Glutamatergic neuron (in vitro differentiated cells): ENCODE data around the gene XPO5. TPM values are rescaled to one million over a fixed set of nuclear protein-coding genes. Genes with fewer than 3 reads are reported as not detected.

Experiments
- DNase-seq: peaks from one replicate; pipeline ENCODE4 v3.0.0; 2022
- H3K27ac Mint-ChIP-seq: one replicate; pipeline ENCODE4 v1.8.0; 2020; ENCODE audit warnings: mild to moderate bottlenecking, mixed read lengths, inconsistent platforms; ENCODE audit not compliant: unreplicated experiment
- H3K27me3 Mint-ChIP-seq: one replicate; pipeline ENCODE4 v1.8.0; 2020; ENCODE audit warnings: mild to moderate bottlenecking, moderate library complexity, mixed read lengths, inconsistent platforms; ENCODE audit not compliant: unreplicated experiment
- H3K36me3 Mint-ChIP-seq: one replicate; pipeline ENCODE4 v1.8.0; 2020; ENCODE audit warnings: mild to moderate bottlenecking, mixed read lengths, inconsistent platforms; ENCODE audit not compliant: unreplicated experiment
- H3K4me1 Mint-ChIP-seq: one replicate; pipeline ENCODE4 v1.8.0; 2020; ENCODE audit warnings: mild to moderate bottlenecking, low read depth, mixed read lengths, inconsistent platforms; ENCODE audit not compliant: unreplicated experiment
- H3K4me3 Mint-ChIP-seq: one replicate; pipeline ENCODE4 v1.8.0; 2020; ENCODE audit warnings: mild to moderate bottlenecking, mixed read lengths, inconsistent platforms; ENCODE audit not compliant: unreplicated experiment
- H3K9me3 Mint-ChIP-seq: one replicate; pipeline ENCODE4 v1.8.0; 2020; ENCODE audit warnings: mild to moderate bottlenecking, moderate library complexity, mixed read lengths, inconsistent platforms; ENCODE audit not compliant: unreplicated experiment
- total RNA-seq: library from RNA; stranded (reverse); fragmentation: NEBNext Ultra II Directional; extraction: Animal tissue kit (Norgen Biotek cat#: 25700); gene quantifications from one replicate; pipeline ENCODE4 v1.2.1, GENCODE V29; 2021; ENCODE audit not compliant: unreplicated experiment
- TF ChIP-seq, protein P1 (sequence below): fragments of 200-600 bp; sonication (generic); IDR thresholded peaks from one replicate; pipeline ENCODE4 v1.5.0; 2021; ENCODE audit not compliant: partially characterized antibody, unreplicated experiment

XPO5 gene
- total RNA-seq, 1 donor from 2014 or later, result 52.7 TPM

DNA sequence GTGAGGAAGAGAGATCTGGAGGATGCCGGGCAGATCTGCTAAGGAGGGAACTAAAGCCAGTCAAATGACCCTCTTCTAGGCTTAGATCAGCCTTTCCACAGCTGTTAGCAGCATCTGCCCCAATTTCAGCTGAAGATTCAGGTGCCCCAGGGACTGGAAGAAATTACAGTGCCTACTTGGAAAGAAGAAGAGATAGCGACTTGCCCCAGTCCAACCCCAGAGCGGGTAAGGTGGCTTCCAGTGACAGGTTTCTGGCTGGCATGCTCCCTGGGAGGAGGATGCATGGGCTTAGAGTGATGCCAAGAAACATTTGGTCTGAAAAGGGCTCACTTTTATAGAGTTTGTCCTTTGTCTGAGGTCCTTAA, 97.8 kb downstream of the XPO5 start:
- DNase-seq, result no peak

DNA sequence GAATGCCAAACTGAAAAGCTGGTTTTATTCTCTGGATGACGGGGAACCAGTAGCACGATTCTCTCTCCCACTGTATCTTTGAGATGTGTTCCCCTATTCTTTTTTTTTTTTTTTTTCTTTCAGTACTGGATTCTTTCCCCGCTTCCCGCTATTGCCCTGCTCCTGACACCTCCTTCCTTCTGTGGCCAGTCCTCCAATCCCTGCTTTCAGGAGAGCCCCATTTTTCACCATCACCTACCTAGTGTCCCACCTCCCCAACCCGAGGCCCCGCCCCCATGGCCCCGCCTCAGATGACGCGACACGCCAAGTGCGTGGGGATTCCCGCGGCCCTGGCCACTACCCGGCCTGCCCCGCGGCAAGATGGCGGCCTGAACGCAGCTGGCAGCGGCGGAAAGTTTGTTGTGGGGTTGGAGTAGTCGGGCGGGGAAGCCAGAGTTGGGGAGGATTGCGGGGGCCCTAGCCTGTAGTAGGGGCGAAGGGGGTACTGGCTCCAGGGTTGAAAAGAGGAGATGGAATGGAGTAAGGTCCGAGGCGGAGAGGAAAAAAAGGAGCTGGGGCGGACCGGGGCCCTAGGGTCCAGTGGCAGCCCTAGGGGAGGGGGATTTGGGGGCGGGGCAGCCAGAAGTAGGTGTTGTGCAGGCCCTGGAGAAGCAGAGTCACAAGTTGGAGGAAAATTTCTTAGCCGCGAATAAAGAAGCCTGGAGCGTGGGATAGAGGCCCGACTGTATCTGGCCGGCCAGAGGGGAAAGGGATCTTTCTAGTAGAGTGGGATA, 98.4 kb downstream of the XPO5 start, which contains the start of gene TJAP1:
Gene TJAP1 (plus strand): TSS at position 336 of the 773 bp plus-strand sequence. CDS start 21,432 bp downstream, outside the sequence.
- H3K27ac Mint-ChIP-seq, result peak within 1 kb of the TSS; percentile 69
- H3K4me1 Mint-ChIP-seq, result peaks cover 29% of the 10 kb centered on the region
- H3K9me3 Mint-ChIP-seq, result peaks cover 6% of the 10 kb centered on the region
- TF ChIP-seq, protein P1, sequence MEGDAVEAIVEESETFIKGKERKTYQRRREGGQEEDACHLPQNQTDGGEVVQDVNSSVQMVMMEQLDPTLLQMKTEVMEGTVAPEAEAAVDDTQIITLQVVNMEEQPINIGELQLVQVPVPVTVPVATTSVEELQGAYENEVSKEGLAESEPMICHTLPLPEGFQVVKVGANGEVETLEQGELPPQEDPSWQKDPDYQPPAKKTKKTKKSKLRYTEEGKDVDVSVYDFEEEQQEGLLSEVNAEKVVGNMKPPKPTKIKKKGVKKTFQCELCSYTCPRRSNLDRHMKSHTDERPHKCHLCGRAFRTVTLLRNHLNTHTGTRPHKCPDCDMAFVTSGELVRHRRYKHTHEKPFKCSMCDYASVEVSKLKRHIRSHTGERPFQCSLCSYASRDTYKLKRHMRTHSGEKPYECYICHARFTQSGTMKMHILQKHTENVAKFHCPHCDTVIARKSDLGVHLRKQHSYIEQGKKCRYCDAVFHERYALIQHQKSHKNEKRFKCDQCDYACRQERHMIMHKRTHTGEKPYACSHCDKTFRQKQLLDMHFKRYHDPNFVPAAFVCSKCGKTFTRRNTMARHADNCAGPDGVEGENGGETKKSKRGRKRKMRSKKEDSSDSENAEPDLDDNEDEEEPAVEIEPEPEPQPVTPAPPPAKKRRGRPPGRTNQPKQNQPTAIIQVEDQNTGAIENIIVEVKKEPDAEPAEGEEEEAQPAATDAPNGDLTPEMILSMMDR, result no peak
- H3K36me3 Mint-ChIP-seq, result no peaks in the 10 kb centered on the region
- peak within 1 kb of the TSS; percentile 98 for H3K4me3 Mint-ChIP-seq
- no peaks in the 10 kb centered on the region for H3K27me3 Mint-ChIP-seq
- peak; percentile 97 for DNase-seq

More for the DNA sequence above, 97.8 kb downstream of the XPO5 start:
- Mint-ChIP-seq H3K4me1 (peaks cover 29% of the 10 kb centered on the region), H3K27me3 (no peaks in the 10 kb centered on the region), H3K36me3 (no peaks in the 10 kb centered on the region), H3K27ac (peak overlapping the region; percentile 69), H3K4me3 (peak overlapping the region; percentile 98), H3K9me3 (peaks cover 6% of the 10 kb centered on the region)
- TF ChIP-seq, protein P1, result no peak

DNA sequence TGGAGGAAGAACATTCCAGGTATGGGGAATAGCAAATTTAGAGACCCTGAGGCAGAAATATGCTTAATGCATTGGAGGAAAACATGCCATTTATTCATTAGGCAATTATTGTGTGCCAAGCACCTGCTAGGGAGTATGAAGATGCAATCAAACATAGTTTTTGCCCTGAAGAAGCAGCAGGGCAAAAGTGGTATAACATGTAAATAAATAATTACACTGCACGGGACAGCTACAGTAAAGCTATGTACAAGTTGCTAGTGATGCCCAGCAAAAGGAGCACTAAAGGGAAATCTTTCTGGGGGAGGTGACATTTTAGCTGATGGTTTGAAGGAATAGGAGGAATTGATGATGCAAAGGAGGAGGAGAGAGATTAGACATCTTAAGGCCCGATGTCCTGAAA, 99.1 kb downstream of the XPO5 start:
- Mint-ChIP-seq H3K9me3 (peaks cover 6% of the 10 kb centered on the region), H3K4me1 (peaks cover 26% of the 10 kb centered on the region), H3K27ac (peak overlapping the region; percentile 69), H3K36me3 (no peaks in the 10 kb centered on the region), H3K27me3 (no peaks in the 10 kb centered on the region), H3K4me3 (peak overlapping the region; percentile 98)
- TF ChIP-seq, protein P1, result no peak
- no peak for DNase-seq

DNA sequence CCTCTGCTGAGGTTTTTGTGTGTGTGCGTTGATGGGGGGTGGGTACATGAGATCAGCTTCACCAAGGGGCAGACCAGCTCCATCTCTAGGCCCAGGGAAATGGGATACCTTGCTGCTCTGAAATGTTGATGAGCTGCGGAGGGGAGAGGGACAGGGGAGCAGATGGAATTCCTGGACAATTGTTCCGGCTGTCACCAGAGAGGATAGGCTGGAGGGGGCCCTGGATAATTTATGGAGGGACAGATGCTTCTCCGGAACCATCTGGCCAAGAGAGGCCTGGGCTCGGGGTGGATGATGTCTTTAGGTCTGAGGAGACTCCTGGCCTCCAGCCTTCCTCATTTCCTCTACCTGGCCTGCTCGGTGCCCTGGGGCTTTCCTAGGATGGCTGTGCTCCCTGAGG, 100.3 kb downstream of the XPO5 start:
- Mint-ChIP-seq H3K9me3 (peaks cover 6% of the 10 kb centered on the region), H3K36me3 (no peaks in the 10 kb centered on the region), H3K4me1 (peaks cover 23% of the 10 kb centered on the region), H3K27me3 (no peaks in the 10 kb centered on the region), H3K27ac (peak overlapping the region; percentile 36), H3K4me3 (peak overlapping the region; percentile 57)
- TF ChIP-seq, protein P1, result no peak
- peak; percentile 46 for DNase-seq

DNA sequence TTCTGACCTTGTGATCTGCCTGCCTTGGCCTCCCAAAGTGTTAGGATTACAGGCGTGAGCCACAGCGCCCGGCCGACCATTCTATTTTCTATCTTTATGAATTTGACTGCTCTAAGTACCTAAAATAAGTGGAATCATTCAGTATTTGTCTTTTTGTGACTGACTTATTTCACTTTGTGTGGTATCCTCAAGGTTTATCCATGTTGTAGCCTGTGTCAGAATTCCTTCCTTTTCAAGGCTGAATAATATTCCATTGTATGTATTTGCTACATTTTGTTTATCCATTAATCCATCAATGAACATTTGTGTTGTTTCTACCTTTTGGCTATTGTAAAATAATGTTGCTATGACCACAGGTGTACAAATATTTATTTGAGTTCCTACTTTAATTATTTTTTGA, 103.3 kb downstream of the XPO5 start:
- no peak overlapping the region for H3K27ac Mint-ChIP-seq
- peaks cover 6% of the 10 kb centered on the region for H3K9me3 Mint-ChIP-seq
- H3K36me3 Mint-ChIP-seq, result no peaks in the 10 kb centered on the region
- H3K4me3 Mint-ChIP-seq, result no peak overlapping the region
- TF ChIP-seq, protein P1, result no peak
- H3K27me3 Mint-ChIP-seq, result no peaks in the 10 kb centered on the region
- no peak for DNase-seq
- peaks cover 21% of the 10 kb centered on the region for H3K4me1 Mint-ChIP-seq
